ENCODE measurements around the gene MDM4.

The MDM4 gene

GRCh38 chr1:204528241-204528640 is 12.0 kb downstream of the MDM4 start:
- no peak for TF ChIP-seq FOXP2 (optimal IDR thresholded peaks at IDR 0.05; ENCODE audit: borderline replicate concordance, extremely low read depth, extremely low read length, insufficient read depth)
- TF ChIP-seq, protein P1, sequence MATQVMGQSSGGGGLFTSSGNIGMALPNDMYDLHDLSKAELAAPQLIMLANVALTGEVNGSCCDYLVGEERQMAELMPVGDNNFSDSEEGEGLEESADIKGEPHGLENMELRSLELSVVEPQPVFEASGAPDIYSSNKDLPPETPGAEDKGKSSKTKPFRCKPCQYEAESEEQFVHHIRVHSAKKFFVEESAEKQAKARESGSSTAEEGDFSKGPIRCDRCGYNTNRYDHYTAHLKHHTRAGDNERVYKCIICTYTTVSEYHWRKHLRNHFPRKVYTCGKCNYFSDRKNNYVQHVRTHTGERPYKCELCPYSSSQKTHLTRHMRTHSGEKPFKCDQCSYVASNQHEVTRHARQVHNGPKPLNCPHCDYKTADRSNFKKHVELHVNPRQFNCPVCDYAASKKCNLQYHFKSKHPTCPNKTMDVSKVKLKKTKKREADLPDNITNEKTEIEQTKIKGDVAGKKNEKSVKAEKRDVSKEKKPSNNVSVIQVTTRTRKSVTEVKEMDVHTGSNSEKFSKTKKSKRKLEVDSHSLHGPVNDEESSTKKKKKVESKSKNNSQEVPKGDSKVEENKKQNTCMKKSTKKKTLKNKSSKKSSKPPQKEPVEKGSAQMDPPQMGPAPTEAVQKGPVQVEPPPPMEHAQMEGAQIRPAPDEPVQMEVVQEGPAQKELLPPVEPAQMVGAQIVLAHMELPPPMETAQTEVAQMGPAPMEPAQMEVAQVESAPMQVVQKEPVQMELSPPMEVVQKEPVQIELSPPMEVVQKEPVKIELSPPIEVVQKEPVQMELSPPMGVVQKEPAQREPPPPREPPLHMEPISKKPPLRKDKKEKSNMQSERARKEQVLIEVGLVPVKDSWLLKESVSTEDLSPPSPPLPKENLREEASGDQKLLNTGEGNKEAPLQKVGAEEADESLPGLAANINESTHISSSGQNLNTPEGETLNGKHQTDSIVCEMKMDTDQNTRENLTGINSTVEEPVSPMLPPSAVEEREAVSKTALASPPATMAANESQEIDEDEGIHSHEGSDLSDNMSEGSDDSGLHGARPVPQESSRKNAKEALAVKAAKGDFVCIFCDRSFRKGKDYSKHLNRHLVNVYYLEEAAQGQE (IDR thresholded peaks at IDR 0.05; ENCODE audit: insufficient read depth in 1 of 2, low read depth in 2 of 2, low read length in 2 of 2): no peak

- TF ChIP-seq, protein P1 (IDR thresholded peaks at IDR 0.05; ENCODE audit: insufficient read depth in 1 of 2, low read depth in 2 of 2, low read length in 2 of 2): no peak
- no peak for TF ChIP-seq POLR2AphosphoS5 (IDR thresholded peaks at IDR 0.05; ENCODE audit: low read depth, low read length)
- no peak for TF ChIP-seq SIN3A (IDR thresholded peaks at IDR 0.05; ENCODE audit: borderline replicate concordance, insufficient read depth, low read length)
- TF ChIP-seq FOXP2 (optimal IDR thresholded peaks at IDR 0.05; ENCODE audit: borderline replicate concordance, extremely low read depth, extremely low read length, insufficient read depth): no peak
- TF ChIP-seq TAF1 (IDR thresholded peaks at IDR 0.05; ENCODE audit: borderline replicate concordance, insufficient read depth, low read length): no peak
Measured at GRCh38 chr1:204528677-204529076, 12.5 kb downstream of the MDM4 start.

DNA sequence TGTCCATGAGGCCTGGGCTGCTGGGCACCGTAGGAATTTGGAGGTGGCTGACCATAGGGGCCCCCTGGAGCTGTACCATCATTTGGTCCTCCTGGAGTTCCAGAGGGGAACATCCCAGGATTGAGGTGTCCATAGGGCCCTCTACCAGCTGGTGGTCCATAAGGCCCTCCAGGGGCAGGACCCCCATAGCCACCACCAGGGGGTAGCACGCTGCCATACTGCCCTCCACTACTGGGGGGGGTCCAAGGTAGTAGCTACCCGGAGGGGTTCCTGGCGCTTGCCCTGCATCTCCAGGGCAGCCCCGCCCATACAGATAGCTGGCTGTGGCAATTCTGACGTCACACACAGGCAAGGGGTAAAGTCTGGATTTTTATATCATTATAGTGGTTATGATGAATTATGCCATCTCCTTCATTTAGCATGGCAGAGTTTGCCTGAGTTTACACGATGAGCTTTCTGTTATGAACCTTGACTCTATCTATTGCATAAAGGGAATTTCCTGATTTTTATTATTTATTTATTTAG is 13.2 kb downstream of the MDM4 start:
- no peak for TF ChIP-seq POLR2AphosphoS5 (IDR thresholded peaks at IDR 0.05; ENCODE audit: low read depth, low read length)
- TF ChIP-seq FOXP2 (optimal IDR thresholded peaks at IDR 0.05; ENCODE audit: borderline replicate concordance, extremely low read depth, extremely low read length, insufficient read depth): no peak
- TF ChIP-seq, protein P1 (IDR thresholded peaks at IDR 0.05; ENCODE audit: insufficient read depth in 1 of 2, low read depth in 2 of 2, low read length in 2 of 2): no peak
- TF ChIP-seq TAF1 (IDR thresholded peaks at IDR 0.05; ENCODE audit: borderline replicate concordance, insufficient read depth, low read length): no peak
- TF ChIP-seq SIN3A (IDR thresholded peaks at IDR 0.05; ENCODE audit: borderline replicate concordance, insufficient read depth, low read length): no peak

GRCh38 chr1:204530932-204531331 is 14.7 kb downstream of the MDM4 start:
- no peak for TF ChIP-seq FOXP2 (optimal IDR thresholded peaks at IDR 0.05; ENCODE audit: borderline replicate concordance, extremely low read depth, extremely low read length, insufficient read depth)
- TF ChIP-seq TAF1 (IDR thresholded peaks at IDR 0.05; ENCODE audit: borderline replicate concordance, insufficient read depth, low read length): no peak
- TF ChIP-seq, protein P1 (IDR thresholded peaks at IDR 0.05; ENCODE audit: insufficient read depth in 1 of 2, low read depth in 2 of 2, low read length in 2 of 2): no peak
- TF ChIP-seq POLR2AphosphoS5 (IDR thresholded peaks at IDR 0.05; ENCODE audit: low read depth, low read length): no peak
- TF ChIP-seq SIN3A (IDR thresholded peaks at IDR 0.05; ENCODE audit: borderline replicate concordance, insufficient read depth, low read length): no peak

DNA sequence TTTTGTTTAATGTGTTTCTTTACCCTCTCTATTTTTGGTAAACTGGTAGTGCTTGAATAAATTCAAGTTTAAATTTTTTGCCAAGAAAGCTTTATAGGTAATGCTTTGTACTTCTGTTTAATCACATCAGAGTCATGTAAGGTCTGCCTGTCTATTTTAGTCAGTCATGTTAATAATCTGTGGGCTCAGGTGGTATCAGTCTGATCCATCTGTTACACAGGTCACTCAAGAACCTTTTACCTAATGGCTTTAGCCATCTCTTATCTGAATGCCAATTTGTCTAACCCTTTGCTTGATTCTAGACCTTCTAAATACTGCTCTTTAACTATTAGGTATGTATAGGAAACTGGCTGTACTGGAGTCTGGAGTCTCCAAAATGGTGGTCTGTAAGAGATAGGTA is 16.6 kb downstream of the MDM4 start:
- TF ChIP-seq, protein P1 (IDR thresholded peaks at IDR 0.05; ENCODE audit: insufficient read depth in 1 of 2, low read depth in 2 of 2, low read length in 2 of 2): no peak
- TF ChIP-seq SIN3A (IDR thresholded peaks at IDR 0.05; ENCODE audit: borderline replicate concordance, insufficient read depth, low read length) (no peak), FOXP2 (optimal IDR thresholded peaks at IDR 0.05; ENCODE audit: borderline replicate concordance, extremely low read depth, extremely low read length, insufficient read depth) (no peak), TAF1 (IDR thresholded peaks at IDR 0.05; ENCODE audit: borderline replicate concordance, insufficient read depth, low read length) (no peak), POLR2AphosphoS5 (IDR thresholded peaks at IDR 0.05; ENCODE audit: low read depth, low read length) (no peak)
